Ovary (tissue), 3 donors: Measurements from ENCODE around the gene HRAS.

Experiments used
- CTCF ChIP-seq, 3 donors: fragments of 450-650 bp in 2 of 3; fragments of 200-600 bp in 1 of 3; IDR thresholded peaks; one replicate each; pipeline versions ENCODE4 v1.5.1 to v1.8.0; 2016 to 2022; ENCODE audit warnings: antibody characterized with exemption in 3 of 3, mild to moderate bottlenecking in 1 of 3
- POLR2A ChIP-seq: fragments of 450-650 bp; IDR thresholded peaks from one replicate; pipeline ENCODE4 v1.6.1; 2017; ENCODE audit warnings: antibody characterized with exemption, mild to moderate bottlenecking, moderate library complexity
- donor health status: DM: no; HTN: no; CAD: no.

- TF ChIP-seq CTCF (IDR thresholded peaks at IDR 0.05): no peak
- no peak for TF ChIP-seq POLR2A
Observed at GRCh38 chr11:555227-555779, 19.9 kb upstream of the HRAS start.
